Measurements from ENCODE around the gene MYMK.

DNA sequence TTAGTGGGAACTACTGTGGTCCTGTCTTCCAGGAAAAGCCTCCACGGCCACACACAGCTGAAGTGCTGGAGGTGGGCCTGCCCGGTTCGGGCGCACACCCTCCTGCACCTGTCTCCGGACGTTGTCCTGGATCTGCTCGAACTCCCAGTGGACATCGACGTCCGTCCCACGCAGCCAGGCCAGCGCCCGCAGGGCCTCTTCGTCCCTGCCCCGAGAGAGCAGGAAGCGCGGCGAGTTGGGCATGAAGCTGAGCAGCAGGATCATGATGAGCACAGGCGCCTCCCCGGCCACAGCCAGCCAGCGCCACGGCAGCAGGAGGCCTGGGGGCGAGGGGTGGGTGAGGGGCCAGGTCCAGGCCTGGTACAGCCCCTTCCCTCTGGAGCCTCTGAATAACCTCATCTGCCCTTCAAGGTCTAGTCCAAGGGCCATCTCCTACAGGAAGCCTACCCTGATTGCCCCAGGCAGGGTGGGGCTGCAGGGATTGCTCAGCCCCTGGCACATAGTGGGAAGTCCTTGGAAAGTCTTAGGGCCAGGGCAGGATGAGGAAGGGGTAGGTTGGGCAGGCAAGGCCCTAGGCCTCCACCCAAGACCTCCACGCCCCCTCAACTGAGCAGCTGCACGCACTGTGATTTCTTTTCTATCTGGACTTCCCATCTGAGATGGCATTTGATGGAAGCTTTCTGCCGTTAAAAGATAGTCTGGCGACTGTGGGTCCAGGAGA lies 49.3 kb downstream of the MYMK start:
- TF ChIP-seq, protein P1, sequence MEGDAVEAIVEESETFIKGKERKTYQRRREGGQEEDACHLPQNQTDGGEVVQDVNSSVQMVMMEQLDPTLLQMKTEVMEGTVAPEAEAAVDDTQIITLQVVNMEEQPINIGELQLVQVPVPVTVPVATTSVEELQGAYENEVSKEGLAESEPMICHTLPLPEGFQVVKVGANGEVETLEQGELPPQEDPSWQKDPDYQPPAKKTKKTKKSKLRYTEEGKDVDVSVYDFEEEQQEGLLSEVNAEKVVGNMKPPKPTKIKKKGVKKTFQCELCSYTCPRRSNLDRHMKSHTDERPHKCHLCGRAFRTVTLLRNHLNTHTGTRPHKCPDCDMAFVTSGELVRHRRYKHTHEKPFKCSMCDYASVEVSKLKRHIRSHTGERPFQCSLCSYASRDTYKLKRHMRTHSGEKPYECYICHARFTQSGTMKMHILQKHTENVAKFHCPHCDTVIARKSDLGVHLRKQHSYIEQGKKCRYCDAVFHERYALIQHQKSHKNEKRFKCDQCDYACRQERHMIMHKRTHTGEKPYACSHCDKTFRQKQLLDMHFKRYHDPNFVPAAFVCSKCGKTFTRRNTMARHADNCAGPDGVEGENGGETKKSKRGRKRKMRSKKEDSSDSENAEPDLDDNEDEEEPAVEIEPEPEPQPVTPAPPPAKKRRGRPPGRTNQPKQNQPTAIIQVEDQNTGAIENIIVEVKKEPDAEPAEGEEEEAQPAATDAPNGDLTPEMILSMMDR (conservative IDR thresholded peaks at IDR 0.05; ENCODE audit: low read depth in 2 of 2): no peak
- TF ChIP-seq EZH2 (IDR thresholded peaks at IDR 0.05; ENCODE audit: low read depth, unreplicated experiment) (no peak), POLR2AphosphoS5 (IDR thresholded peaks at IDR 0.05; ENCODE audit: low read depth) (no peak), ZNF114 (CRISPR knock-in tag; IDR thresholded peaks at IDR 0.05) (no peak), JUNB (IDR thresholded peaks at IDR 0.05; ENCODE audit: unreplicated experiment) (no peak)
- TF ChIP-seq, protein P2, sequence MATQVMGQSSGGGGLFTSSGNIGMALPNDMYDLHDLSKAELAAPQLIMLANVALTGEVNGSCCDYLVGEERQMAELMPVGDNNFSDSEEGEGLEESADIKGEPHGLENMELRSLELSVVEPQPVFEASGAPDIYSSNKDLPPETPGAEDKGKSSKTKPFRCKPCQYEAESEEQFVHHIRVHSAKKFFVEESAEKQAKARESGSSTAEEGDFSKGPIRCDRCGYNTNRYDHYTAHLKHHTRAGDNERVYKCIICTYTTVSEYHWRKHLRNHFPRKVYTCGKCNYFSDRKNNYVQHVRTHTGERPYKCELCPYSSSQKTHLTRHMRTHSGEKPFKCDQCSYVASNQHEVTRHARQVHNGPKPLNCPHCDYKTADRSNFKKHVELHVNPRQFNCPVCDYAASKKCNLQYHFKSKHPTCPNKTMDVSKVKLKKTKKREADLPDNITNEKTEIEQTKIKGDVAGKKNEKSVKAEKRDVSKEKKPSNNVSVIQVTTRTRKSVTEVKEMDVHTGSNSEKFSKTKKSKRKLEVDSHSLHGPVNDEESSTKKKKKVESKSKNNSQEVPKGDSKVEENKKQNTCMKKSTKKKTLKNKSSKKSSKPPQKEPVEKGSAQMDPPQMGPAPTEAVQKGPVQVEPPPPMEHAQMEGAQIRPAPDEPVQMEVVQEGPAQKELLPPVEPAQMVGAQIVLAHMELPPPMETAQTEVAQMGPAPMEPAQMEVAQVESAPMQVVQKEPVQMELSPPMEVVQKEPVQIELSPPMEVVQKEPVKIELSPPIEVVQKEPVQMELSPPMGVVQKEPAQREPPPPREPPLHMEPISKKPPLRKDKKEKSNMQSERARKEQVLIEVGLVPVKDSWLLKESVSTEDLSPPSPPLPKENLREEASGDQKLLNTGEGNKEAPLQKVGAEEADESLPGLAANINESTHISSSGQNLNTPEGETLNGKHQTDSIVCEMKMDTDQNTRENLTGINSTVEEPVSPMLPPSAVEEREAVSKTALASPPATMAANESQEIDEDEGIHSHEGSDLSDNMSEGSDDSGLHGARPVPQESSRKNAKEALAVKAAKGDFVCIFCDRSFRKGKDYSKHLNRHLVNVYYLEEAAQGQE (IDR thresholded peaks at IDR 0.05; ENCODE audit: unreplicated experiment): no peak

Data from GM23338 (cell line).